HepG2 (cell line): ENCODE measurements around the gene LRP10. TPM values are rescaled to one million over a fixed set of nuclear protein-coding genes. Genes with fewer than 3 reads are reported as not detected.
A peak's percentile ranks its signal among the peaks of the same experiment; 100 is the strongest.

ENCODE experiments used
- ARHGAP35 ChIP-seq: sonication (generic); formaldehyde crosslinking; IDR thresholded peaks from 2 replicates; pipeline ENCODE4 v1.9.0; 2022; ENCODE audit warnings: mild to moderate bottlenecking, inconsistent platforms, moderate library complexity, missing genetic modification reagents, borderline replicate concordance
- BRD4 ChIP-seq: sonication (generic); formaldehyde crosslinking; IDR thresholded peaks from 2 replicates; pipeline ENCODE4 v1.4.0; 2020; ENCODE audit warnings: missing genetic modification reagents
- GABPA ChIP-seq, 2 experiments: IDR thresholded peaks; 2 replicates each; pipeline ENCODE4 v1.6.1; 2011 to 2016; ENCODE audit warnings: low read depth in 2 of 2, low read length in 1 of 2, missing biosample characterization in 1 of 2, missing genetic modification characterization in 1 of 2
- HNRNPL ChIP-seq: fragments of 200-400 bp; formaldehyde crosslinking; IDR thresholded peaks from 2 replicates; pipeline ENCODE4 v1.6.1; 2017; ENCODE audit warnings: mild to moderate bottlenecking, low read depth, low read length
- KMT2A ChIP-seq: sonication (generic); formaldehyde crosslinking; IDR thresholded peaks from 2 replicates; pipeline ENCODE4 v1.4.0; 2020; ENCODE audit warnings: missing genetic modification reagents
- MTA3 ChIP-seq: sonication (generic); formaldehyde crosslinking; IDR thresholded peaks from 2 replicates; pipeline ENCODE4 v1.4.0; 2020; ENCODE audit warnings: missing genetic modification reagents
- NONO ChIP-seq, 2 experiments: fragments of 450-650 bp in 1 of 2; sonication (generic) in 1 of 2; formaldehyde crosslinking in 1 of 2; IDR thresholded peaks in 1 of 2; conservative IDR thresholded peaks in 1 of 2; 2 replicates each; pipeline versions ENCODE4 v1.6.1 to v1.8.0; 2017 to 2022; ENCODE audit warnings: mild to moderate bottlenecking in 1 of 2, missing genetic modification reagents in 1 of 2, moderate library complexity in 1 of 2
- NRL ChIP-seq: sonication (generic); formaldehyde crosslinking; IDR thresholded peaks from 2 replicates; pipeline ENCODE4 v1.5.0; 2020; ENCODE audit warnings: missing genetic modification reagents, mild to moderate bottlenecking, moderate library complexity, borderline replicate concordance
- PHF21A ChIP-seq: sonication (generic); formaldehyde crosslinking; IDR thresholded peaks from 2 replicates; pipeline ENCODE4 v1.5.0; 2020; ENCODE audit warnings: mild to moderate bottlenecking, missing genetic modification reagents
- RBAK ChIP-seq: sonication (generic); formaldehyde crosslinking; IDR thresholded peaks from 2 replicates; pipeline ENCODE4 v1.5.1; 2020; ENCODE audit warnings: mild to moderate bottlenecking, missing genetic modification reagents
- ZNF251 ChIP-seq: sonication (generic); formaldehyde crosslinking; IDR thresholded peaks from 2 replicates; pipeline ENCODE4 v1.9.0; 2021; ENCODE audit warnings: mild to moderate bottlenecking, missing genetic modification reagents
- ZNF382 ChIP-seq: sonication (generic); formaldehyde crosslinking; IDR thresholded peaks from 2 replicates; pipeline ENCODE4 v1.5.0; 2020; ENCODE audit warnings: missing genetic modification reagents, mild to moderate bottlenecking, borderline replicate concordance
- ZNF501 ChIP-seq: sonication (generic); formaldehyde crosslinking; IDR thresholded peaks from 2 replicates; pipeline ENCODE4 v1.5.1; 2020; ENCODE audit warnings: mild to moderate bottlenecking, moderate library complexity, missing genetic modification reagents
- polyA plus RNA-seq, 8 experiments: library from polyadenylated mRNA; depleted of rRNA in 3 of 8; stranded (reverse) in 7 of 8; unstranded in 1 of 8; fragments of >200 nt; fragmentation: Illumina TruSeq in 4 of 8; extraction: Trizol in 4 of 8; gene quantifications; 2 replicates each; pipeline versions ENCODE4 v1.2.1 to v1.2.3, GENCODE V29; 2011 to 2016; ENCODE audit warnings: low read depth in 4 of 8, missing spikeins in 1 of 8, mixed read lengths in 1 of 8; ENCODE audit not compliant: insufficient read depth in 1 of 8
- total RNA-seq, 5 experiments: library from RNA; depleted of rRNA; stranded (reverse); fragments of >200 nt; fragmentation: Illumina TruSeq; extraction: Trizol; gene quantifications; 2 replicates each; pipeline ENCODE4 v1.2.3, GENCODE V29; 2016; ENCODE audit warnings: low read depth in 1 of 5
- TF ChIP-seq, protein P1 (sequence below): sonication (generic); formaldehyde crosslinking; IDR thresholded peaks from 2 replicates; pipeline ENCODE4 v1.4.0; 2020; ENCODE audit warnings: mild to moderate bottlenecking, missing genetic modification reagents
- TF ChIP-seq, protein P2 (sequence below): sonication (generic); formaldehyde crosslinking; IDR thresholded peaks from 2 replicates; pipeline ENCODE4 v1.4.0; 2020; ENCODE audit warnings: missing genetic modification reagents
- TF ChIP-seq, protein P3 (sequence below): sonication (generic); formaldehyde crosslinking; IDR thresholded peaks from 2 replicates; pipeline ENCODE4 v1.5.1; 2020; ENCODE audit warnings: missing genetic modification reagents, mild to moderate bottlenecking, borderline replicate concordance
- TF ChIP-seq, protein P4 (sequence below): fragments of 450-650 bp; IDR thresholded peaks from 2 replicates; pipeline ENCODE4 v1.6.1; 2017
- TF ChIP-seq, protein P5 (sequence below): sonication (generic); formaldehyde crosslinking; IDR thresholded peaks from 2 replicates; pipeline ENCODE4 v1.5.0; 2020; ENCODE audit warnings: missing genetic modification reagents
- TF ChIP-seq, protein P6 (sequence below): sonication (generic); formaldehyde crosslinking; IDR thresholded peaks from 2 replicates; pipeline ENCODE4 v1.4.0; 2020; ENCODE audit warnings: mild to moderate bottlenecking, missing genetic modification reagents
- TF ChIP-seq, protein P7 (sequence below): sonication (generic); formaldehyde crosslinking; conservative IDR thresholded peaks from 2 replicates; pipeline ENCODE4 v1.8.0; 2022; ENCODE audit warnings: missing genetic modification reagents

LRP10 gene
- total and polyA plus RNA-seq, 2 of the 13 experiments (the other 11 are each of a cell fraction or from before 2014, with no cell fraction given): 16.9 to 45.2 TPM

DNA sequence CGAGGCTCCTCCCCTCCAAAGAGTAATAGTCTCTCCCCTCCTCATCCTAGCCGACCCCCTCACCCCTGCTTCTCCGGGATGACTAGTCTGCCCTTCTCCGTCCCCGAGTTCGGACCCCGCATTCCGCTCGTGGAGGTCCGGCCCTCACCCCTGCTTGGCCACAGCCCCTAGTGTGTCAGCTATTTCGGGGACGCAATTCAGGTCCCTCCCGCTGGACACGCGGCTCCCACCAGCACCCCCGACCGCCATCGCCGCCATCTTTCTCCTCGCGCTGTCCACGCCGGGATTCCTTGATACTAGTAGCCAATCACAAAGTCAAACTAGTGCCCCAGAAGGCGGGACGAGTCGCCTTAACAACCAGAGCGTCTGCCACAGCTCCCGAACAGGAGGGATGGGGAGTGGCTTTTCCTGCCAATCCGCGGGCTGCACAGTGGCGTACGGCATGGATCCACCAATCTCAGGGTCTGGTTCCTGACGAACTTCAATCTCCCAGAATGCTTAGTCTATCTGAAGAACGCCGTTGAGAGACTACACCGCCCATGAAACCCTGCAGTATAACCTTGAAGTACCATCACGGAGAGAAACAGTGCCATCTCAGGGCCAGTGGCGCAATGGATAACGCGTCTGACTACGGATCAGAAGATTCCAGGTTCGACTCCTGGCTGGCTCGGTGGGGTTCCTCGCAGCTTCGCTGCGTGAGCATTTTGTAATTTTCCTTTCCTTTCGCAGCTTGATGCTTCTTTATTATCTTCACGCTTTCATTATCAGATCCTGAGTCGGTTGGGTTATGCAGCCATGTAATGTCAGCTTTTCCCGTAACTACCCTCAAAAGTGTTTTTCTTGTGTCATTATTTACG is 57.8 kb downstream of the LRP10 start, which contains the start of gene PRMT5 (continued):
- TF ChIP-seq, protein P1, sequence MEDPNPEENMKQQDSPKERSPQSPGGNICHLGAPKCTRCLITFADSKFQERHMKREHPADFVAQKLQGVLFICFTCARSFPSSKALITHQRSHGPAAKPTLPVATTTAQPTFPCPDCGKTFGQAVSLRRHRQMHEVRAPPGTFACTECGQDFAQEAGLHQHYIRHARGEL (CRISPR knock-in tag): peak; percentile 78; the same call in 1 of the 2 replicates
- TF ChIP-seq ZNF501 (peak; percentile 98), KMT2A (peak; percentile 92), RBAK (CRISPR knock-in tag) (peak; percentile 62; the same call in 1 of the 2 replicates), MTA3 (CRISPR knock-in tag) (no peak), NONO (IDR thresholded peaks at IDR 0.05) (no peak; the same call in 1 of the 2 replicates), NONO (CRISPR knock-in tag; conservative IDR thresholded peaks at IDR 0.05) (peak; percentile 99), GABPA (IDR thresholded peaks at IDR 0.05; ENCODE audit: low read depth, low read length) (no peak), GABPA (CRISPR knock-in tag; IDR thresholded peaks at IDR 0.05; ENCODE audit: low read depth) (no peak), ZNF382 (CRISPR knock-in tag) (no peak), ARHGAP35 (CRISPR knock-in tag) (peak; percentile 89), HNRNPL (0 out of 2 replicates have a peak, but pooled peaks have one; percentile 61), PHF21A (CRISPR knock-in tag) (peak; percentile 96), NRL (CRISPR knock-in tag) (peak; percentile 99), BRD4 (peak; percentile 96), ZNF251 (CRISPR knock-in tag) (peak; percentile 97)
- TF ChIP-seq, protein P2, sequence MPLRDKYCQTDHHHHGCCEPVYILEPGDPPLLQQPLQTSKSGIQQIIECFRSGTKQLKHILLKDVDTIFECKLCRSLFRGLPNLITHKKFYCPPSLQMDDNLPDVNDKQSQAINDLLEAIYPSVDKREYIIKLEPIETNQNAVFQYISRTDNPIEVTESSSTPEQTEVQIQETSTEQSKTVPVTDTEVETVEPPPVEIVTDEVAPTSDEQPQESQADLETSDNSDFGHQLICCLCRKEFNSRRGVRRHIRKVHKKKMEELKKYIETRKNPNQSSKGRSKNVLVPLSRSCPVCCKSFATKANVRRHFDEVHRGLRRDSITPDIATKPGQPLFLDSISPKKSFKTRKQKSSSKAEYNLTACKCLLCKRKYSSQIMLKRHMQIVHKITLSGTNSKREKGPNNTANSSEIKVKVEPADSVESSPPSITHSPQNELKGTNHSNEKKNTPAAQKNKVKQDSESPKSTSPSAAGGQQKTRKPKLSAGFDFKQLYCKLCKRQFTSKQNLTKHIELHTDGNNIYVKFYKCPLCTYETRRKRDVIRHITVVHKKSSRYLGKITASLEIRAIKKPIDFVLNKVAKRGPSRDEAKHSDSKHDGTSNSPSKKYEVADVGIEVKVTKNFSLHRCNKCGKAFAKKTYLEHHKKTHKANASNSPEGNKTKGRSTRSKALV: peak; percentile 97
- TF ChIP-seq, protein P3, sequence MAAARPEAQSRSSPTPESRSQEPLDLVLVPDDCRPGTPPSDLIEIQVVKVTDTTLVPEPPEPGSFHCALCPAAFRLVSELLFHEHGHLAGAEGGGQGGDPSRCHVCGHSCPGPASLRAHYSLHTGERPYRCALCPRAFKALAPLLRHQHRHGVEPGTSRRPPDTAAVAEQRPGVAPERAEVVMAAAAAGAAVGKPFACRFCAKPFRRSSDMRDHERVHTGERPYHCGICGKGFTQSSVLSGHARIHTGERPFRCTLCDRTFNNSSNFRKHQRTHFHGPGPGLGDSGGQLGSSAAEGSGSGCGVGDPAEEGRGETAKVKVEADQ: peak; percentile 99
- TF ChIP-seq, protein P4, sequence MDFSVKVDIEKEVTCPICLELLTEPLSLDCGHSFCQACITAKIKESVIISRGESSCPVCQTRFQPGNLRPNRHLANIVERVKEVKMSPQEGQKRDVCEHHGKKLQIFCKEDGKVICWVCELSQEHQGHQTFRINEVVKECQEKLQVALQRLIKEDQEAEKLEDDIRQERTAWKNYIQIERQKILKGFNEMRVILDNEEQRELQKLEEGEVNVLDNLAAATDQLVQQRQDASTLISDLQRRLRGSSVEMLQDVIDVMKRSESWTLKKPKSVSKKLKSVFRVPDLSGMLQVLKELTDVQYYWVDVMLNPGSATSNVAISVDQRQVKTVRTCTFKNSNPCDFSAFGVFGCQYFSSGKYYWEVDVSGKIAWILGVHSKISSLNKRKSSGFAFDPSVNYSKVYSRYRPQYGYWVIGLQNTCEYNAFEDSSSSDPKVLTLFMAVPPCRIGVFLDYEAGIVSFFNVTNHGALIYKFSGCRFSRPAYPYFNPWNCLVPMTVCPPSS: no peak
- TF ChIP-seq, protein P5, sequence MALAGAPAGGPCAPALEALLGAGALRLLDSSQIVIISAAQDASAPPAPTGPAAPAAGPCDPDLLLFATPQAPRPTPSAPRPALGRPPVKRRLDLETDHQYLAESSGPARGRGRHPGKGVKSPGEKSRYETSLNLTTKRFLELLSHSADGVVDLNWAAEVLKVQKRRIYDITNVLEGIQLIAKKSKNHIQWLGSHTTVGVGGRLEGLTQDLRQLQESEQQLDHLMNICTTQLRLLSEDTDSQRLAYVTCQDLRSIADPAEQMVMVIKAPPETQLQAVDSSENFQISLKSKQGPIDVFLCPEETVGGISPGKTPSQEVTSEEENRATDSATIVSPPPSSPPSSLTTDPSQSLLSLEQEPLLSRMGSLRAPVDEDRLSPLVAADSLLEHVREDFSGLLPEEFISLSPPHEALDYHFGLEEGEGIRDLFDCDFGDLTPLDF (CRISPR knock-in tag): peak; percentile 86
- TF ChIP-seq, protein P6, sequence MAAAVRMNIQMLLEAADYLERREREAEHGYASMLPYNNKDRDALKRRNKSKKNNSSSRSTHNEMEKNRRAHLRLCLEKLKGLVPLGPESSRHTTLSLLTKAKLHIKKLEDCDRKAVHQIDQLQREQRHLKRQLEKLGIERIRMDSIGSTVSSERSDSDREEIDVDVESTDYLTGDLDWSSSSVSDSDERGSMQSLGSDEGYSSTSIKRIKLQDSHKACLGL (CRISPR knock-in tag): peak; percentile 97
- TF ChIP-seq, protein P7, sequence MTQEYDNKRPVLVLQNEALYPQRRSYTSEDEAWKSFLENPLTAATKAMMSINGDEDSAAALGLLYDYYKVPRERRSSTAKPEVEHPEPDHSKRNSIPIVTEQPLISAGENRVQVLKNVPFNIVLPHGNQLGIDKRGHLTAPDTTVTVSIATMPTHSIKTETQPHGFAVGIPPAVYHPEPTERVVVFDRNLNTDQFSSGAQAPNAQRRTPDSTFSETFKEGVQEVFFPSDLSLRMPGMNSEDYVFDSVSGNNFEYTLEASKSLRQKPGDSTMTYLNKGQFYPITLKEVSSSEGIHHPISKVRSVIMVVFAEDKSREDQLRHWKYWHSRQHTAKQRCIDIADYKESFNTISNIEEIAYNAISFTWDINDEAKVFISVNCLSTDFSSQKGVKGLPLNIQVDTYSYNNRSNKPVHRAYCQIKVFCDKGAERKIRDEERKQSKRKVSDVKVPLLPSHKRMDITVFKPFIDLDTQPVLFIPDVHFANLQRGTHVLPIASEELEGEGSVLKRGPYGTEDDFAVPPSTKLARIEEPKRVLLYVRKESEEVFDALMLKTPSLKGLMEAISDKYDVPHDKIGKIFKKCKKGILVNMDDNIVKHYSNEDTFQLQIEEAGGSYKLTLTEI (CRISPR knock-in tag): no peak
